Islet of Langerhans (tissue), 1 donor: ENCODE measurements around the gene SLC4A9.
"Not testable (repeated sequence)": the region's sequence is repeated elsewhere in the genome, so short reads cannot be mapped to it uniquely, and the experiment has no call there.

ENCODE experiments used
- FAIRE-seq: peaks from one replicate; lab custom pipeline; 2011; peaks lifted over from hg19 to GRCh38; lab: Jason Lieb, UNC

Gene SLC4A9

DNA sequence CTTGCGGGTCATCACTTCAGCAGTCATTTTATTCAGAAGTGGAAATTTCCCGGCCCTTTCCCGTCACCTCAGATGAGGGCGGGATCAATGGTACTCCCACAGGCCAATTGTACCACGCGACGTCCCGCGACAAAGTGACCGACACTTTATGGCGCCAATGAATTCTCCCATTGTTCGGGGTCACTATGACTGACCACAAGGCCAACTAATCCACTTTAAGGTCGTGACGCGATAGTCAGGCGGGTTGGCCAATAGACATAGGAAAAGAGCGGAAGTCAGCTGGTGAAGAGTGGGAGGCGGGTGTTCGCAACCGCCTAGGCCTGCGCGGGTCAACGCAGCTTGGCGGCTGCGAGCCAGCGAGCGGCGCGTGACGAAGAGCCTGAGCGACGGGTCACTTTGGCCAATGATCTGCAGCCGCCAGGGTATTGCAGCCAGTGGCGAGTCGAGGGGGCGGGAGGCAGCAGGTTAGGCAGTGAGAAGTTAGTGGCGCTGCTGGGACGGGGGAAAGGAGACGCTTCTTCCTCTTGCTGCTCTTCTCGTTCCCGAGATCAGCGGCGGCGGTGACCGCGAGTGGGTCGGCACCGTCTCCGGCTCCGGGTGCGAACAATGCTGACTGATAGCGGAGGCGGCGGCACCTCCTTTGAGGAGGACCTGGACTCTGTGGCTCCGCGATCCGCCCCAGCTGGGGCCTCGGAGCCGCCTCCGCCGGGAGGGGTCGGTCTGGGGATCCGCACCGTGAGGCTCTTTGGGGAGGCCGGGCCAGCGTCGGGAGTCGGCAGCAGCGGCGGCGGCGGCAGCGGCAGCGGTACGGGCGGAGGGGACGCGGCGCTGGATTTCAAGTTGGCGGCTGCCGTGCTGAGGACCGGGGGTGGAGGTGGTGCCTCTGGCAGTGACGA lies 41.6 kb downstream of the SLC4A9 start, which contains the start of gene ANKHD1:
Gene ANKHD1, plus strand, starts transcription at position 472 of the 896 bp plus-strand sequence. Its CDS starts 135 bp downstream, at position 607.
- peak; percentile 94 for FAIRE-seq

DNA sequence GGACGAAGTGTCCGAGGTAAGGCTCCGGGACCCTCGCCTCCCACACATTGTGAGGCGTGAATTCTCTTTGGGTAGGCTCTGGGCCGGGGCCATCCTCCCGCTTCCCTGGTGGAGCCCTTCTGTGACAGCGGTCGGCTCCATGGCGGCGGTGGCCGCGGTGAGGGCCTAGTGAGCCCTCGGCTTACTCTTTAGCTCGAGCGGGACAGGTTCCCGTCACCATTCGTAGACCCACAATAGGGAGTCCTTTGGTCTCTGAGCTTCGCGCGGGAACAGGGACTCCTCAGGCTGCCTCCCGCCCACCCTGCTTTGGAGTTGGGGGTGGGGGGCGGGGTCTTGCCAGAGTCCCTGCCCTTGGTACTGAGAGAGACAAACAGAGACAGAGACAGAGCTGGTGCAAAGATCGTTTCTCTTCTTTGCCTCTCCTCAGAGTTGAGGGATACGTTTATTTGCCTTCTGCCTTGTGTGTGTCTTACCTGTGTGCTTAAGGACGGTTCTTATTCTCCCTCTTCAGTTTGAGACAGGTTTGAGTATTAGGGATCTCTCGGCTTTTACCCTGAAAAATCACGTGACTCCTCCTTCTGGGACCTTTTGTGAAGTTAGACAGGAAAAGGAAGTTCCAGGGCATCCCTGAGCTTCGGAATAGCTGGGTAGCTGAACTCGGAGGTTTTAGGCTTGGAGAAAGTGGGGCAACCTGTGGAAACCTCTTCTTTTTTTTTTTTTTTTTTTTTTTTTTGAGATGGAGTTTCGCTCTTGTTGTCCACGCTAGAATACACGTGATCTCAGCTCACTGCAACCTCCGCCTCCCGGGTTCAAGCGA lies 42.5 kb downstream of the SLC4A9 start:
- FAIRE-seq = no peak

- no peak for FAIRE-seq
Observed at GRCh38 chr5:140403613-140404012, 43.6 kb downstream of the SLC4A9 start.

GRCh38 chr5:140408750-140409241 lies 48.8 kb downstream of the SLC4A9 start:
- peak; percentile 92 for FAIRE-seq

GRCh38 chr5:140413230-140413629 lies 53.2 kb downstream of the SLC4A9 start:
- peak; percentile 68 for FAIRE-seq

DNA sequence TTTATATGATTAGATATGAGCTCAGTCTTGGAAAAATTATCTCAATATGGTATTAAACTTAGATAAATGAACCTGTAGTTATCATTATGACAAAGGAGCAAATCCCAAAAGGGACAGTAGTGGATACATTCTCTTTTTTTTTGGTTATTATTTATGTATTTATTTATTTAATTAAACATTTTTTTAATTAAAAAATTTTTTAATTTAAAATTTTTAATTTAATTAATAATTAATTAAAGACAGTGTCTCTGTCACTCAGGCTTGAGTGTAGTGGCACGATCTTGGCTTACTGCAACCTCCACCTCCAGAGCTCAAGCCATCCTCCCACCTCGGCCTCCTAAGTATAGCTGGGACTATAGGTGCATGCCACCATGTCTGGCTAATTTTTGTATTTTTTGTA lies 57.2 kb downstream of the SLC4A9 start:
- no peak for FAIRE-seq

DNA sequence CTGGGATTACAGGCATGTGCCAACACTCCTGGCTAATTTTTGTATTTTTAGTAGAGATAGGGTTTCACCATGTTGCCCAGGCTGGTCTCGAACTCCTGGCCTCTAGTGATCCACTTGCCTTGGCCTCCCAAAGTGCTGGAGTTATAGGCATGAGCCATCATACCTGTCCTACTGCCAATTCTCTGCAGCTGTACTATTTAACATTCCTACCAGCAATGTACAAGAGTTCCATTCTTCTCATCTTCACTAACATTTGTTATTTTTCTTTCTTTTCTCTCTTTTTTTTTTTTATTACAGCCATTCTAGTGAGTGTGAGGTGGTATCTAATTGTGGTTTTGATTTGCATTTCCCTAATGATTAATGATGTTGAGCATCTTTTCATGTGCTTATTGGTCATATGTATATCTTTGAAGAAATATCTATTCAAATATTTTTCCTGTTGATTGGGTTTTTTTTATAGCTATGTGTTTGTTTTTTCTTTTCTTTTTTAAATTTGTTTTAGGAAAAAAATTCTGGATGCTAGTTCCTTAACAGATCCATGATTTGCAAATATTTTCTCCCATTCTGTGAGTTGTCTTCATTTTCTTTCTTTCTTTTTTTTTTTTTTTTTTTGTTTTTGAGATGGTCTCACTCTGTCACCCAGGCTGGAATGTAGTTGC lies 59.0 kb downstream of the SLC4A9 start:
- FAIRE-seq = no peak

DNA sequence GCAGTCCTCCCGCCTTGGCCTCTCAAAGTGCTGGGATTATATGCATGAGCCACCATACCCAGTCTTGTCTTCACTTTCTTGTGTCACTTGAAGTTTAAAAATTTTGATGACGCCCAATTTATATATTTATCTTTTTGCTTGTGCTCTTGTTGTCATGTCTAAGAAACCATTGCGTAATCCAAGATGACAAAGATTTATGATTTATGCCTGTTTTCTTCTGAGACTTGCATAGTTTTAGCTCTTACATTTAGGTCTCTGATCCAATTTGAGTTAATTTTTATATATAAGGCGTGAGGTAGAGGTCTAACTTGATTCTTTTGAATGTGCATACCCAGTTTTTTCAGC lies 60.2 kb downstream of the SLC4A9 start:
- FAIRE-seq = no peak

DNA sequence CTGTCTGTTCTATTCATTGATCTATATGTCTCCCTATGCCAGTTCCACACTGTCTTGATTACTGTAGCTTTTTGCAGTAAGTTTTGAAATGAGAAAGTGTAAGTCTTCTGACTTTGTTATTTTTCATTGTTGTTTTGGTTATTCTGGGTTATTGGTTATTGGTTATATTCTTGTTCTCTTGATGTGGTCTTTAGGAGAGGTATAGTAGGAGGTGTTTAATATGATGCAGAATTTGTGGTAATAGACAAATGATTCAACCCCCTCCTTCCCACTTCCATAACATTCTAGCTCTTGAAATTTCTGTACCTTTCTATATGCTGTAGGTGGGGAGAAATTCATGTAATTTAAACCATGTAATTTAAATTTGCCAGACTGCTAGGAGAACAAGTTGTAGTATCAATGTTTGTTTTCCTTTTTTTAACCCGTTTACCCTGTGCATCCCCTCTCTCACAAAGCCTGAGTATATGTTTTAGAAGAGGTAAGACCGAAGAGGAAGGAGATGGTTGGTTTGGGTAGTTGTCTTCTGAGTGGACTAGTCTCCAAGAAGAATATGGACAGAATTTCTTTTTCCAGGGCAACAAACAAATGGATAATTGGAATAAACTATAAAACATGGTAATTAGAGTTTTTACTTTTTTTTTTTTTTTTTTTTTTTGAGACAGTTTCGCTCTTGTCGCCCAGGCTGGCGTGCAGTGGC lies 60.8 kb downstream of the SLC4A9 start:
- no peak for FAIRE-seq

DNA sequence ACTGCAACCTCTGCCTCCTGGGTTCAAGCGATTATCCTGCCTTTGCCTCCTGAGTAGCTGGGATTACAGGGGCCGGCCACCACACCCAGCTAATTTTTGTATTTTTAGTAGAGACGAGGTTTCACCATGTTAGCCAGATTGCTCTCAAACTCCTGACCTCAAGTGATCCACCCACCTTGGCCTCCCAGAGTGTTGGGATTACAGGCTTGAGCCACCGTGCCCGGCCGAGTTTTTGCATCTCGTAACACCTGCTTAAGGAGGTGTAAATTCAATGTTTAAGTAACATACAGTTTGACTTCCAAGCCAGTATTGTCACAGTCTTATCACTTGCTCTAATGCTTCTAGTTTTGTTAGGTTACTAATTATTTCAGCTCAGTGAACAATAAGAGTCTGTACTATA lies 61.4 kb downstream of the SLC4A9 start:
- not testable (repeated sequence) for FAIRE-seq

DNA sequence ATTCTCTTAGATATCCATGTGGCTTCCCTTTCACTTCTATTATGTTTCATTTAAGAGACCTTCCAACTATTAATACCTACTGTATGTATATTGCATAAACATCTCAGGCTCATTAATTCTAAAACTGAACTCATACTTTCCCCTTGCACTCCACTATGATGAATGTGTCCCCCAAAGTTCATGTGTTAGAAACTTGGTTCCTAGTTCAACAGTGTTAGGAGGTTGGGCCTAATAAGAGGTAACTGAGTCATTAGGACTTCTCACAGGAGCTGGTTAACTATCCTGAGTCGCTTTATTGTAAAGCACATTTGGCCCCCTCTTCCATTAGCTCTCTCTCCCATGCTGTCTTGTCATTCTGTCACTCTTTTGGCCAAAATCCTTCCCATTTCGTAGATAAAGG lies 63.6 kb downstream of the SLC4A9 start:
- no peak for FAIRE-seq

GRCh38 chr5:140424135-140424534 lies 64.1 kb downstream of the SLC4A9 start:
- FAIRE-seq = no peak
